ENCODE data around the gene RIMS1.

DNA sequence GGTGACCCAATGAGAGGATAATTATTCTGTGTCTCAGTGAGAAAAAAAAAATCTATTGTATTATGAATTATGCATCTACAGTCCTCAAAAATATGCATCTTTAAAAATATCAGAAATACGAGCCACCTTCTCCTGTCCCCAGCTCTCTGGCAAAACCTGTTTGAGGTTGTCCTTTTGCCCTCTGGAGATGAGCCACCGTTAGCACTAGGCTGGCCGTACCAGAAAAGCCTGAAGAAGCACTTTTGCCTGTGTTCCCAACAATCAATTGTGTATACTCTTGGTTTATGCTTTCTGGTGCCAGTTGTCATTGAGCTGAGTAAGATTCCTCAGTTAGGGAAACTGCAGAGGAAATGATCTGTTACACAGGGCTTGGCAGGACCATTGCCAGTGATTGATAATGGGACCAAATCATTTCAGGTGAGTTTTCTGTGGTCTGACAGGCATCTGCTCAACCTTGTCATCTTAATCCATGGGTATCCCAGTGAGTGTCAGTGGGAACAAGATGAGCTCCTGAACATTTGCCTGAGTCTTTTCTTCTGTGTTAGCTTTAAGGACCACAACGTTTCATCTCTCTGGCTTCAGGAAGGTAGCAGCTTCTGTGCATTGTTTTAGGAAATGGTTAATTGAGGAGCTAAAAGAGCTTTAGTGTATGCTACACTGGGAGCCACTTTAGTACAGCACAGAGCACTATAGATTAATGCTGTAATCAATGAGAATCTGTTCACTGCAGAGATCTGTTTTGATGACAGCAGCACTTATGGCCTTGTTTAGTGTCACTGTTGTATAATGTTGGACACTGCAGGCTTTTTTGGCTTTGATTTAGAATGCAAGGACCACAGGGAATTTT, 330.1 kb downstream of the RIMS1 start:
- TF ChIP-seq, protein P1, sequence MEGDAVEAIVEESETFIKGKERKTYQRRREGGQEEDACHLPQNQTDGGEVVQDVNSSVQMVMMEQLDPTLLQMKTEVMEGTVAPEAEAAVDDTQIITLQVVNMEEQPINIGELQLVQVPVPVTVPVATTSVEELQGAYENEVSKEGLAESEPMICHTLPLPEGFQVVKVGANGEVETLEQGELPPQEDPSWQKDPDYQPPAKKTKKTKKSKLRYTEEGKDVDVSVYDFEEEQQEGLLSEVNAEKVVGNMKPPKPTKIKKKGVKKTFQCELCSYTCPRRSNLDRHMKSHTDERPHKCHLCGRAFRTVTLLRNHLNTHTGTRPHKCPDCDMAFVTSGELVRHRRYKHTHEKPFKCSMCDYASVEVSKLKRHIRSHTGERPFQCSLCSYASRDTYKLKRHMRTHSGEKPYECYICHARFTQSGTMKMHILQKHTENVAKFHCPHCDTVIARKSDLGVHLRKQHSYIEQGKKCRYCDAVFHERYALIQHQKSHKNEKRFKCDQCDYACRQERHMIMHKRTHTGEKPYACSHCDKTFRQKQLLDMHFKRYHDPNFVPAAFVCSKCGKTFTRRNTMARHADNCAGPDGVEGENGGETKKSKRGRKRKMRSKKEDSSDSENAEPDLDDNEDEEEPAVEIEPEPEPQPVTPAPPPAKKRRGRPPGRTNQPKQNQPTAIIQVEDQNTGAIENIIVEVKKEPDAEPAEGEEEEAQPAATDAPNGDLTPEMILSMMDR (IDR thresholded peaks at IDR 0.05): no peak
- no peak for TF ChIP-seq POLR2A (IDR thresholded peaks at IDR 0.05)

All from esophagus squamous epithelium (tissue), 4 donors.